ENCODE results near the gene RNF149. TPM values are rescaled to one million over a fixed set of nuclear protein-coding genes. Genes with fewer than 3 reads are reported as not detected.
"Not testable (repeated sequence)": the region's sequence is repeated elsewhere in the genome, so short reads cannot be mapped to it uniquely, and the experiment has no call there.

Gene RNF149
- total RNA-seq, 6 experiments from 2014 or later, result 24.6 to 33.4 (median 26.0) TPM

DNA sequence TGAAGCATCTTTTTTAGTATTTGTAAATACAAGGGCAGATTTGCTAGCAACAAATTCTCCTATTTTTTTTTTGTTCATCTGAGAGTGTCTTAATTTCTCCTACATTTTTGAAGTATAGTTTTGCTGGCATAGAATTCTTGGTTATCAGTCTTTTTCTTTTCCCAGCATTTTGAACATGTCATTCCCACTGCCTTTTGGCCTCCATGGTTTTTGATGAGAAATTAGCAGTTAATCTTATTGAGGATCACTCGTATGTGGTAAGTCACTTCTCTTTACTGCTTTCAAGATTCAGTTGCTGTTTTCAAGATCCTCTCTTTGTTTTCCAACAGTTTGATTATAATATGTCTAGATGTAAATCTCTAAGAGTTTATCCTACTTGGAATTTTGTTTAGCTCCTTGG is 16.9 kb upstream of the RNF149 start:
- Mint-ChIP-seq H3K4me3 (no peak overlapping the region), H3K4me1 (ENCODE audit: low read depth) (no peaks in the 10 kb centered on the region), H3K9me3 (no peaks in the 10 kb centered on the region), H3K27me3 (ENCODE audit: insufficient read depth) (peaks cover 6% of the 10 kb centered on the region; the same call in 1 of the 2 replicates), H3K36me3 (ENCODE audit: low read depth) (no peaks in the 10 kb centered on the region), H3K27ac (no peak overlapping the region)
- DNase-seq, result no peak
- TF ChIP-seq, protein P1, sequence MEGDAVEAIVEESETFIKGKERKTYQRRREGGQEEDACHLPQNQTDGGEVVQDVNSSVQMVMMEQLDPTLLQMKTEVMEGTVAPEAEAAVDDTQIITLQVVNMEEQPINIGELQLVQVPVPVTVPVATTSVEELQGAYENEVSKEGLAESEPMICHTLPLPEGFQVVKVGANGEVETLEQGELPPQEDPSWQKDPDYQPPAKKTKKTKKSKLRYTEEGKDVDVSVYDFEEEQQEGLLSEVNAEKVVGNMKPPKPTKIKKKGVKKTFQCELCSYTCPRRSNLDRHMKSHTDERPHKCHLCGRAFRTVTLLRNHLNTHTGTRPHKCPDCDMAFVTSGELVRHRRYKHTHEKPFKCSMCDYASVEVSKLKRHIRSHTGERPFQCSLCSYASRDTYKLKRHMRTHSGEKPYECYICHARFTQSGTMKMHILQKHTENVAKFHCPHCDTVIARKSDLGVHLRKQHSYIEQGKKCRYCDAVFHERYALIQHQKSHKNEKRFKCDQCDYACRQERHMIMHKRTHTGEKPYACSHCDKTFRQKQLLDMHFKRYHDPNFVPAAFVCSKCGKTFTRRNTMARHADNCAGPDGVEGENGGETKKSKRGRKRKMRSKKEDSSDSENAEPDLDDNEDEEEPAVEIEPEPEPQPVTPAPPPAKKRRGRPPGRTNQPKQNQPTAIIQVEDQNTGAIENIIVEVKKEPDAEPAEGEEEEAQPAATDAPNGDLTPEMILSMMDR (IDR thresholded peaks at IDR 0.05), result no peak

DNA sequence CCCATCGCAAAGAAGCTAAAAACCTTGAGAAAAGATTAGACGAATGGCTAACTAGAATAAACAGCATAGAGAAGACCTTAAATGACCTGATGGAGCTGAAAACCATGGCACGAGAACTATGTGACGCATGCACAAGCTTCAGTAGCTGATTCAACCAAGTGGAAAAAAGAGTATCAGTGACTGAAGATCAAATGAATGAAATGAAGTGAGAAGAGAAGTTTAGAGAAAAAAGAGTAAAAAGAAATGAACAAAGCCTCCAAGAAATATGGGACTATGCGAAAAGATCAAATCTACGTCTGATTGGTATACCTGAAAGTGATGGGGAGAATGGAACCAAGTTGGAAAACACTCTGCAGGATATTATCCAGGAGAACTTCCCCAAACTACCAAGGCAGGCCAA is 8.1 kb upstream of the RNF149 start:
- not testable (repeated sequence) for DNase-seq; H3K27ac Mint-ChIP-seq; H3K4me1 Mint-ChIP-seq (ENCODE audit: low read depth); H3K9me3 Mint-ChIP-seq; H3K4me3 Mint-ChIP-seq
- Mint-ChIP-seq H3K36me3 (ENCODE audit: low read depth) (peaks cover 10% of the 10 kb centered on the region; the same call in 1 of the 2 replicates), H3K27me3 (ENCODE audit: insufficient read depth) (peaks cover 39% of the 10 kb centered on the region)

DNA sequence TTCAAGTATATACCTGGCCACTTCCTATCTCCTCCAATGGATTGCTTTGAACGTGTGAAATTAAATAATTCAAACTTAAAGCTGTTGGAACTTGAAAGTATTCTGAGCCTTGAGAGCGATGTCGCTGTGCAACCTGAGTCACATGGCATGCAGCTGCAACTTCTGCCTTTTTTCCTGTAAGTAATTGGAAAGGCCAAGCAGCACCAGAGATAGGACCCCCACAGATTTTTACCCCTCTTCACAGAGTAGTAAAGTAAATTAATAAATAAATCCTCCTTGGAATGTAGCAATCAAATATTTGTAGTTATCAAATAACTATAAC is 3.2 kb upstream of the RNF149 start:
- Mint-ChIP-seq H3K9me3 (0 out of 2 replicates have a peak, but pooled peaks cover under 1% of the 10 kb centered on the region), H3K4me1 (ENCODE audit: low read depth) (peaks cover 30% of the 10 kb centered on the region), H3K27me3 (ENCODE audit: insufficient read depth) (peaks cover 6% of the 10 kb centered on the region), H3K27ac (no peak overlapping the region), H3K4me3 (no peak overlapping the region), H3K36me3 (ENCODE audit: low read depth) (0 out of 2 replicates have a peak, but pooled peaks cover 1% of the 10 kb centered on the region)
- no peak for DNase-seq
- TF ChIP-seq, protein P1 (IDR thresholded peaks at IDR 0.05), result no peak

DNA sequence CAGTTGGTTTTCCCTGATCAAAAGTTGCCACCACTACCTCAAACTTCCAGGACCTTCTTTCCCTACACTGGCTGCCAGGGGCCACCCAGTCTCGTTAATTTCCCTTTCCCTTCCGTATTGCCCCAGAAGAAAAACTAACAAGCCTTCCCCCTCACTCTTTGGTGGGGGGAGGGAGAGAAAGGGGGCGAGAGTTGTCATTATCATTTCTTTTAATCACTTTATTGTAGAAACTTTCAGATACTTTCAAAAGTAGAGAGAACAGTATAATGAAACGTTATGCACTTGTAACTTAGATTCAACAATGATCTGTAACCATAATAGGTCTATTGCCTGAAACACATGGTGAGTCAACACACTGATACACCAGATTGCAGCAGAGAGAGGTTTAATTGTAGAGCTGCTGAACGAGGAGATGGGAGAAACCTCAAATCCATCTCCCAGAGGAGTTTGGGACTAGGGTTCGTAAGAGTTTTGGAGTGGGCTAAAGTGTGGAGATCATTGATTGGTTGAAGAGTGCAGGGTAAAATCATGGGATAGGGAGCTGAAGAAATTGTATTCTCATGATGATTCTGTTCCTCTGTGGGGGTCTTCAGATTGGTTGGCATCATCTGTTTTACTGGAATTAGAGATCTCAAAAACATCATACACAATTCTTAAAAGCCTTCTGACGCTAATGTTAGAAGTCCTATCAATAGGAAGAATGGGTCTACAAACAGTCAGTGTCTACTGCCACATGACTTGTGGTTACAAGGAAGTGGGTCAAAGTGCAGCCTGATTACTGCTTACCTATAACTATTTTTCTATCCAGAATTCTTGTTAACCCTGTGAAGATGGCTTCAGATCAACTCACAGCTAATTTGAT is 2.6 kb upstream of the RNF149 start:
- H3K36me3 Mint-ChIP-seq (ENCODE audit: low read depth), result no peaks in the 10 kb centered on the region
- peaks cover 4% of the 10 kb centered on the region for H3K27me3 Mint-ChIP-seq (ENCODE audit: insufficient read depth)
- no peak for DNase-seq
- no peak overlapping the region for H3K27ac Mint-ChIP-seq
- peaks cover 35% of the 10 kb centered on the region for H3K4me1 Mint-ChIP-seq (ENCODE audit: low read depth)
- no peak overlapping the region for H3K4me3 Mint-ChIP-seq
- TF ChIP-seq, protein P1 (IDR thresholded peaks at IDR 0.05), result no peak
- no peaks in the 10 kb centered on the region for H3K9me3 Mint-ChIP-seq

DNA sequence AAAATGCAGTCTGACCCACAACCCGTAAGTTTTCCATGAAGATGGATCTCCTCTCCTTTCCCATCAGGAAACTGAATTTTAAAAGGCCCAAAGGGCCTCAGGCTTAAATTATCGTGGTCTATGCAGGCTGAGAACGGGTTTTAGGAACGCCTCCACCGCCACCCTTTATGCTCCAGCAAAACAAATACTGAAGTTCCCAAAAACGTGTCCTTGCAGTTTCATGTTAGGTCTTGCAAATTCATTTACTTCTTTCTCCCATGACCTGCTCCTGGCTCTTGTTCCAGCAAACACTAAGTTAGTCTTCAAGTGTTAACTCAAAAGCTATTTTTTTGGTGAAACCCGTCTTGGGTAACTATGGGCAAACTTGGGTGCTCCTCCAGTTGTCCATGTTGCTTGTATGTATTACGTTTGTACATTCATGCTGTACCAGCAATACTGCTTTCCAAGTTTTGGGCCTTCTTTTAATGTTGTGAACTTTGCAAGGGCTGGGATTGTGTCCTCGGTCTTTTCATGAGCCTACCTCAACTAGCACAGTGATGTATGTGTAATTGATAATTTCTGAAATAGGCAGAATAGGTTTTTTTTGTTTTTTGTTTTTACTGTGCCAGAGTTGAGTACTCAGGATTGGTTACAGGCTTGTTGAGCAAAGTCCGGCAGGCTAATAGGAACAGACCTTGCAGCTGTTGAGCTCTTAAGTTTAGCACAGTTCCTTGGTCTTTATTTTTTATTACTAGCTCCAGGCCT is 1.8 kb upstream of the RNF149 start:
- TF ChIP-seq, protein P1 (IDR thresholded peaks at IDR 0.05), result no peak
- 0 out of 2 replicates have a peak, but pooled peaks cover 6% of the 10 kb centered on the region for H3K36me3 Mint-ChIP-seq (ENCODE audit: low read depth)
- H3K27me3 Mint-ChIP-seq (ENCODE audit: insufficient read depth), result peaks cover 4% of the 10 kb centered on the region
- DNase-seq, result no peak
- H3K4me3 Mint-ChIP-seq, result peak overlapping the region; percentile 11; the same call in 1 of the 2 replicates
- no peaks in the 10 kb centered on the region for H3K9me3 Mint-ChIP-seq
- H3K4me1 Mint-ChIP-seq (ENCODE audit: low read depth), result peaks cover 44% of the 10 kb centered on the region
- no peak overlapping the region for H3K27ac Mint-ChIP-seq

Measured in HFFc6 (cell line).